Fibroblast of lung (primary cell): Measurements from ENCODE around the gene GPR132. TPM values are rescaled to one million over a fixed set of nuclear protein-coding genes. Genes with fewer than 3 reads are reported as not detected.

Experiments used
- DNase-seq, 2 donors: peaks; one replicate each; pipeline versions ENCODE4 v3.0.0 to v3.0.0-alpha.2; 2010; ENCODE audit warnings: low read depth in 2 of 2
- H2AFZ ChIP-seq: 2 replicates; pipeline ENCODE4 v1.5.1; 2012; ENCODE audit warnings: low read length, control low read depth, inconsistent platforms
- H3K27ac ChIP-seq: 2 replicates; pipeline ENCODE4 v1.5.1; 2011; ENCODE audit warnings: low read length, control low read depth; ENCODE audit not compliant: insufficient read depth
- H3K27me3 ChIP-seq: 2 replicates; pipeline ENCODE4 v1.5.1; 2011; ENCODE audit warnings: mild to moderate bottlenecking, low read length; ENCODE audit not compliant: control insufficient read depth, insufficient read depth
- H3K36me3 ChIP-seq: 2 replicates; pipeline ENCODE4 v1.5.1; 2011; ENCODE audit warnings: low read length; ENCODE audit not compliant: control insufficient read depth, insufficient read depth
- H3K4me1 ChIP-seq: 2 replicates; pipeline ENCODE4 v1.5.1; 2011; ENCODE audit warnings: low read length; ENCODE audit not compliant: control insufficient read depth, insufficient read depth; ENCODE audit errors: extremely low read depth
- H3K4me2 ChIP-seq: 2 replicates; pipeline ENCODE4 v1.5.1; 2011; ENCODE audit warnings: low read length, control low read depth; ENCODE audit not compliant: insufficient read depth; ENCODE audit errors: extremely low read depth
- H3K4me3 ChIP-seq, 4 experiments: fragments of 200-600 bp in 1 of 4; sonication (generic) in 1 of 4; replicated peaks in 1 of 4; 2 replicates each; pipeline ENCODE4 v1.5.1; 2011 to 2016; ENCODE audit warnings: low read length in 4 of 4, low read depth in 3 of 4, mild to moderate bottlenecking in 3 of 4, control low read depth in 2 of 4, inconsistent platforms in 1 of 4, mixed read lengths in 1 of 4; ENCODE audit not compliant: insufficient read depth in 1 of 4; ENCODE audit errors: control extremely low read depth in 1 of 4
- H3K79me2 ChIP-seq: 2 replicates; pipeline ENCODE4 v1.5.1; 2012; ENCODE audit warnings: mild to moderate bottlenecking, low read length, inconsistent platforms; ENCODE audit not compliant: control insufficient read depth, insufficient read depth
- H3K9ac ChIP-seq: 2 replicates; pipeline ENCODE4 v1.5.1; 2011; ENCODE audit warnings: mild to moderate bottlenecking, low read length, control low read depth; ENCODE audit not compliant: insufficient read depth
- H3K9me3 ChIP-seq: 2 replicates; pipeline ENCODE4 v1.5.1; 2012; ENCODE audit warnings: low read depth, low read length; ENCODE audit not compliant: control insufficient read depth, insufficient read depth
- H4K20me1 ChIP-seq: 2 replicates; pipeline ENCODE4 v1.5.1; 2011; ENCODE audit warnings: low read length; ENCODE audit not compliant: control insufficient read depth, insufficient read depth; ENCODE audit errors: extremely low read depth
- CTCF ChIP-seq, 2 donors: IDR thresholded peaks in 1 of 2; conservative IDR thresholded peaks in 1 of 2; 1 replicate in 1 of 2; 2 replicates in 1 of 2; pipeline ENCODE4 v1.5.1; 2011 to 2012; ENCODE audit warnings: low read length in 2 of 2, control low read depth in 1 of 2, inconsistent platforms in 1 of 2, low read depth in 1 of 2, mild to moderate bottlenecking in 1 of 2
- EZH2 ChIP-seq: IDR thresholded peaks from 2 replicates; pipeline ENCODE4 v1.5.1; 2012; ENCODE audit warnings: low read length, control low read depth, mild to moderate bottlenecking; ENCODE audit errors: missing control alignments
- polyA plus RNA-seq, 2 donors: library from polyadenylated mRNA; depleted of rRNA in 1 of 2; stranded (reverse) in 1 of 2; unstranded in 1 of 2; fragments of >200 nt; gene quantifications; 2 replicates each; pipeline ENCODE4 v1.2.1, GENCODE V29; 2011 to 2012; ENCODE audit warnings: missing spikeins in 1 of 2
- total RNA-seq: library from RNA; depleted of rRNA; stranded (reverse); fragments of >200 nt; gene quantifications from 2 replicates; pipeline ENCODE4 v1.2.1, GENCODE V29; 2014

The GPR132 gene
- total and polyA plus RNA-seq, 2 donors (not counting 1 experiment from before 2014, with no cell fraction given), result 0.17 TPM; not detected in 1

- no peak overlapping the region for H2AFZ ChIP-seq
- no peaks in the 10 kb centered on the region for H3K79me2 ChIP-seq
- peaks cover 10% of the 10 kb centered on the region for H3K27me3 ChIP-seq
- H3K4me1 ChIP-seq, result no peaks in the 10 kb centered on the region
- no peak for DNase-seq
- H3K27ac ChIP-seq, result no peak overlapping the region
- H3K9me3 ChIP-seq, result no peaks in the 10 kb centered on the region
- TF ChIP-seq EZH2 (no peak), CTCF (conservative IDR thresholded peaks at IDR 0.05 in 1 of 2, IDR thresholded peaks at IDR 0.05 in 1 of 2; ENCODE audit: low read depth in 1 of 2, low read length in 2 of 2) (no peak)
- no peak overlapping the region for H3K4me2 ChIP-seq
- H3K9ac ChIP-seq, result no peak overlapping the region
- H3K4me3 ChIP-seq, result no peak overlapping the region
- no peaks in the 10 kb centered on the region for H3K36me3 ChIP-seq
- H4K20me1 ChIP-seq, result no peaks in the 10 kb centered on the region
These were observed 42.7 kb upstream of the GPR132 start for GRCh38 chr14:105107781-105108515.

GRCh38 chr14:105107351-105107750 lies 42.1 kb upstream of the GPR132 start:
- H3K4me2 ChIP-seq, result no peak overlapping the region
- TF ChIP-seq EZH2 (no peak), CTCF (conservative IDR thresholded peaks at IDR 0.05 in 1 of 2, IDR thresholded peaks at IDR 0.05 in 1 of 2; ENCODE audit: low read depth in 1 of 2, low read length in 2 of 2) (no peak)
- DNase-seq, result no peak

DNA sequence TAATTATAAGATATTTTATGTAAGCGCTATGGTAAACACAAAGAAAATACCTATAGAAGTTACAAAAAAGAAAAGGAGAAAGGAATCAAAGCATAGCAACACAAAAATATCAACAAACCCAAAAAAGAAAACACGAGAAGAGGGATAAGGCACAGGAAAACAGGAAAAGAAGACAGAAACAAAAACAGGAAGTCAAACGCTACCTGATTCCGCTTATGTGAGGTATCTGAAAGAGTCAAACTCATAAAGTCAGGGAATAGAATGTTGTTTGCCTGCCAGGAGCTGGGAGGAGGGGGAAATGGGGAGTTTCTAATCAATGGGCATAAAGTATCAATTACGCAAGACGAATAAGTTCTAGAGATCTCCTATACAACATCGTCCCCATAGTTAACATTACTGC lies 39.9 kb upstream of the GPR132 start:
- H3K4me1 ChIP-seq, result no peaks in the 10 kb centered on the region
- H3K27ac ChIP-seq, result no peak overlapping the region
- peaks cover 16% of the 10 kb centered on the region for H3K27me3 ChIP-seq
- H3K9me3 ChIP-seq, result no peaks in the 10 kb centered on the region
- H2AFZ ChIP-seq, result no peak overlapping the region
- no peaks in the 10 kb centered on the region for H4K20me1 ChIP-seq
- no peaks in the 10 kb centered on the region for H3K79me2 ChIP-seq
- no peaks in the 10 kb centered on the region for H3K36me3 ChIP-seq
- H3K4me3 ChIP-seq, result no peak overlapping the region
- no peak overlapping the region for H3K9ac ChIP-seq
- no peak for TF ChIP-seq CTCF (conservative IDR thresholded peaks at IDR 0.05 in 1 of 2, IDR thresholded peaks at IDR 0.05 in 1 of 2; ENCODE audit: low read depth in 1 of 2, low read length in 2 of 2)
- DNase-seq, result no peak
- no peak overlapping the region for H3K4me2 ChIP-seq

More at GRCh38 chr14:105107351-105107750, 42.1 kb upstream of the GPR132 start:
- H3K9ac ChIP-seq, result no peak overlapping the region
- no peak overlapping the region for H3K4me3 ChIP-seq
- H4K20me1 ChIP-seq, result no peaks in the 10 kb centered on the region
- H3K4me1 ChIP-seq, result no peaks in the 10 kb centered on the region
- no peaks in the 10 kb centered on the region for H3K79me2 ChIP-seq
- no peaks in the 10 kb centered on the region for H3K9me3 ChIP-seq
- H3K27me3 ChIP-seq, result peaks cover 14% of the 10 kb centered on the region
- H3K36me3 ChIP-seq, result no peaks in the 10 kb centered on the region
- H2AFZ ChIP-seq, result no peak overlapping the region
- H3K27ac ChIP-seq, result no peak overlapping the region
